GM21529 (cell line): Measurements from ENCODE around the gene ADCY4.
"Not testable (repeated sequence)": the region's sequence is repeated elsewhere in the genome, so short reads cannot be mapped to it uniquely, and the experiment has no call there.

Experiments used
- ATAC-seq: cut with Tn5 transposase; IDR thresholded peaks from one replicate; pipeline ENCODE4 v1.9.1; 2021; ENCODE audit not compliant: unreplicated experiment

Gene ADCY4

GRCh38 chr14:24366721-24367513 lies 32.0 kb upstream of the ADCY4 start:
- peak; percentile 61 for ATAC-seq

GRCh38 chr14:24366413-24366720 lies 31.5 kb upstream of the ADCY4 start:
- no peak for ATAC-seq

GRCh38 chr14:24365600-24366412 lies 30.9 kb upstream of the ADCY4 start:
- peak; percentile 30 for ATAC-seq

- no peak for ATAC-seq
These were observed 30.0 kb upstream of the ADCY4 start for GRCh38 chr14:24364841-24365240.

- no peak for ATAC-seq
These were observed 28.5 kb upstream of the ADCY4 start for GRCh38 chr14:24363401-24363800.

- no peak for ATAC-seq
These were observed 27.5 kb upstream of the ADCY4 start for GRCh38 chr14:24362241-24362960.

GRCh38 chr14:24361326-24361725 lies 26.5 kb upstream of the ADCY4 start:
- no peak for ATAC-seq

GRCh38 chr14:24360281-24360680 lies 25.4 kb upstream of the ADCY4 start:
- ATAC-seq, result no peak

GRCh38 chr14:24356208-24356607 lies 21.3 kb upstream of the ADCY4 start:
- ATAC-seq, result no peak

GRCh38 chr14:24355009-24355408 lies 20.1 kb upstream of the ADCY4 start:
- no peak for ATAC-seq

GRCh38 chr14:24354482-24354825 lies 19.6 kb upstream of the ADCY4 start:
- ATAC-seq, result not testable (repeated sequence)

- ATAC-seq, result no peak
These were observed 18.9 kb upstream of the ADCY4 start for GRCh38 chr14:24353559-24354481.

- no peak for ATAC-seq
These were observed 16.6 kb upstream of the ADCY4 start for GRCh38 chr14:24351517-24351916.

GRCh38 chr14:24349742-24350141 lies 14.9 kb upstream of the ADCY4 start:
- ATAC-seq, result no peak

- ATAC-seq, result no peak
These were observed 13.3 kb upstream of the ADCY4 start for GRCh38 chr14:24348186-24348585.

- ATAC-seq, result no peak
These were observed 12.3 kb upstream of the ADCY4 start for GRCh38 chr14:24347134-24347533.

GRCh38 chr14:24343795-24344660 lies 9.2 kb upstream of the ADCY4 start:
- ATAC-seq, result no peak

GRCh38 chr14:24342889-24343288 lies 8.0 kb upstream of the ADCY4 start:
- no peak for ATAC-seq

- no peak for ATAC-seq
These were observed 5.7 kb upstream of the ADCY4 start for GRCh38 chr14:24340606-24341005.
